Measurements from ENCODE around the gene DGCR2.

The DGCR2 gene

GRCh38 chr22:19043121-19044085 lies 78.8 kb downstream of the DGCR2 start:
- Histone ChIP-seq H3K4me3 (ENCODE audit: low read depth in 1 of 2, low read length in 2 of 2) (no peak overlapping the region), H3K4me1 (ENCODE audit: insufficient read depth, low read length) (no peaks in the 10 kb centered on the region), H2AFZ (ENCODE audit: low read depth, low read length) (no peak overlapping the region), H3K4me2 (ENCODE audit: insufficient read depth, low read length) (no peak overlapping the region), H3K27me3 (ENCODE audit: insufficient read depth, low read length, poor library complexity) (no peaks in the 10 kb centered on the region), H3K79me2 (ENCODE audit: insufficient read depth, low read length) (no peaks in the 10 kb centered on the region), H3K27ac (ENCODE audit: low read length) (no peak overlapping the region), H4K20me1 (ENCODE audit: insufficient read depth, low read length) (peaks cover 16% of the 10 kb centered on the region), H3K9me3 (ENCODE audit: insufficient read depth, low read length, severe bottlenecking) (no peaks in the 10 kb centered on the region), H3K36me3 (ENCODE audit: insufficient read depth, low read length) (peaks cover 98% of the 10 kb centered on the region), H3K9ac (ENCODE audit: low read depth, low read length) (no peak overlapping the region)
- DNase-seq (no peak), ATAC-seq (ENCODE audit: insufficient read depth, low read depth) (no peak)
- no peak for TF ChIP-seq CTCF (IDR thresholded peaks at IDR 0.05; ENCODE audit: borderline replicate concordance, extremely low read depth, low read length, poor library complexity, severe bottlenecking)
- TF ChIP-seq EZH2 (IDR thresholded peaks at IDR 0.05; ENCODE audit: borderline replicate concordance, low read depth, low read length, severe bottlenecking) = no peak

GRCh38 chr22:19042285-19043120 lies 79.7 kb downstream of the DGCR2 start:
- DNase-seq = no peak
- H3K79me2 ChIP-seq (ENCODE audit: insufficient read depth, low read length) = no peaks in the 10 kb centered on the region

GRCh38 chr22:19041704-19042074 lies 80.5 kb downstream of the DGCR2 start:
- peaks cover 13% of the 10 kb centered on the region for H4K20me1 ChIP-seq (ENCODE audit: insufficient read depth, low read length)
- H3K27ac ChIP-seq (ENCODE audit: low read length) = no peak overlapping the region
- ATAC-seq (ENCODE audit: insufficient read depth, low read depth) = no peak
- no peak overlapping the region for H3K9ac ChIP-seq (ENCODE audit: low read depth, low read length)
- peaks cover 92% of the 10 kb centered on the region for H3K36me3 ChIP-seq (ENCODE audit: insufficient read depth, low read length)
- no peaks in the 10 kb centered on the region for H3K4me1 ChIP-seq (ENCODE audit: insufficient read depth, low read length)
- H3K27me3 ChIP-seq (ENCODE audit: insufficient read depth, low read length, poor library complexity) = no peaks in the 10 kb centered on the region
- DNase-seq = no peak
- H2AFZ ChIP-seq (ENCODE audit: low read depth, low read length) = no peak overlapping the region
- no peaks in the 10 kb centered on the region for H3K9me3 ChIP-seq (ENCODE audit: insufficient read depth, low read length, severe bottlenecking)
- no peak for TF ChIP-seq EZH2 (IDR thresholded peaks at IDR 0.05; ENCODE audit: borderline replicate concordance, low read depth, low read length, severe bottlenecking)
- no peak for TF ChIP-seq CTCF (IDR thresholded peaks at IDR 0.05; ENCODE audit: borderline replicate concordance, extremely low read depth, low read length, poor library complexity, severe bottlenecking)
- H3K79me2 ChIP-seq (ENCODE audit: insufficient read depth, low read length) = no peaks in the 10 kb centered on the region
- no peak overlapping the region for H3K4me3 ChIP-seq (ENCODE audit: low read depth in 1 of 2, low read length in 2 of 2)
- H3K4me2 ChIP-seq (ENCODE audit: insufficient read depth, low read length) = no peak overlapping the region

More at GRCh38 chr22:19042285-19043120, 79.7 kb downstream of the DGCR2 start:
- H3K36me3 ChIP-seq (ENCODE audit: insufficient read depth, low read length) = peaks cover 96% of the 10 kb centered on the region
- no peak overlapping the region for H3K27ac ChIP-seq (ENCODE audit: low read length)
- H3K4me2 ChIP-seq (ENCODE audit: insufficient read depth, low read length) = no peak overlapping the region
- no peak overlapping the region for H3K9ac ChIP-seq (ENCODE audit: low read depth, low read length)
- no peak for TF ChIP-seq CTCF (IDR thresholded peaks at IDR 0.05; ENCODE audit: borderline replicate concordance, extremely low read depth, low read length, poor library complexity, severe bottlenecking)
- no peak for TF ChIP-seq EZH2 (IDR thresholded peaks at IDR 0.05; ENCODE audit: borderline replicate concordance, low read depth, low read length, severe bottlenecking)
- no peaks in the 10 kb centered on the region for H3K9me3 ChIP-seq (ENCODE audit: insufficient read depth, low read length, severe bottlenecking)
- no peak overlapping the region for H2AFZ ChIP-seq (ENCODE audit: low read depth, low read length)
- ATAC-seq (ENCODE audit: insufficient read depth, low read depth) = no peak
- peaks cover 16% of the 10 kb centered on the region for H4K20me1 ChIP-seq (ENCODE audit: insufficient read depth, low read length)
- H3K27me3 ChIP-seq (ENCODE audit: insufficient read depth, low read length, poor library complexity) = no peaks in the 10 kb centered on the region
- H3K4me3 ChIP-seq (ENCODE audit: low read depth in 1 of 2, low read length in 2 of 2) = no peak overlapping the region
- H3K4me1 ChIP-seq (ENCODE audit: insufficient read depth, low read length) = no peaks in the 10 kb centered on the region

Data from DND-41 (cell line).